ENCODE data around the gene ZSCAN25.
"Not testable (repeated sequence)": the region's sequence is repeated elsewhere in the genome, so short reads cannot be mapped to it uniquely, and the experiment has no call there.

ZSCAN25 gene

GRCh38 chr7:99645590-99645989 lies 28.8 kb downstream of the ZSCAN25 start:
- DNase-seq (ENCODE audit: low spot score): no peak

GRCh38 chr7:99648843-99649242 lies 32.1 kb downstream of the ZSCAN25 start:
- DNase-seq (ENCODE audit: low spot score): no peak

DNA sequence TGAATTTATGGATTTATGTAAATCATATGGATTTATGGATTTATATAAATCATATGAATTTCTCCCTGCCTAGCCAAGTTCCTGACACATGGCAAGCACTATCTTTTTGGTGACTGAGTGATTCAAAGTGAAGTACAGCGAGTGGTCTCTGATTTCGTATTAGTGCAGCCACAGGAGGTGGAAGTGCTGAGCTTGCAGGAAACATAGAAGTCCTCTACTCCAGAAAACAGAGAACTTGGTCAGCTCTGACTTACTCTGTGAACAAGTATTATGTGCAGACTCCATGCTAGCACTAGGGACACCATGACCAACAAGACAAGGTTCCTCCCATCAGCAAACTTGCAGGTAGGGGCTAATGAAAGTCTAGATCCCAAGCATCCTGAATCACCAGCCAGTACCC lies 34.5 kb downstream of the ZSCAN25 start:
- no peak for DNase-seq (ENCODE audit: low spot score)

DNA sequence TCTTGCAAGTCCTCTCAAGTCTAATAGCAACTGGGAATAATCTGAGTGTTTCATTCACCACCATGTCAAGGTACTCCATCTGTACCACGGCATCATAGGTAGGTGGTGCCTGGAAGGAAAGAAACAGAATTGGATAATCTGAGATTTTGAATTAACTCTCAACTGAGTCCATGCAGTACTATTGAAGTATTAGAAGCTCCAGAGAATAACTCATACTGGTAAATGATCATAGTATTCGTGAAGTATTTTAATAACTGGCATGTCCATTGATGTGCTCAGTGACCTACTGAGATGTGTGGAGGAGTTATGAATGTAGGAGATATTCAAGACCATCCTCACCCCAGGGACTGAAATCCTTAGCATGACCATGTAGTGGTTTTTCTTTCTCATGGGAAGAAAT lies 35.9 kb downstream of the ZSCAN25 start:
- no peak for DNase-seq (ENCODE audit: low spot score)

DNA sequence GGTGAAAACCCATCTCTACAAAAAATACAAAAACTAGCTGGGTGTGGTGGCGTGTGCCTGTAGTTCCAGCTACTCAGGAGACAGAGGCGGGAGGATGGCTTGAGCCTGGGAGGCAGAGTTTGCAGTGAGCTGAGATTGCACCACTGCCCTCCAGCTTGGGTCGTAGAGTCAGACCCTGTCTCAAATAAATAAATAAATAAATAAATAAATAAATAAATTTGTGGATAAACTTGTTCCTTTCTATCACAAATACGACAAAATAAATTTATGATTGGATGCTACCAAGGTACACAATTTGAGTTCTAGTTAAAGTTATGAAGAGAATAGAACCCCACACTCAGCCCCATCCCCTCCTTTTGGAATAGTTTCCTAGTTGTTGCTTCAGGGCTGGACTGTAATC lies 36.5 kb downstream of the ZSCAN25 start:
- not testable (repeated sequence) for DNase-seq (ENCODE audit: low spot score)

DNA sequence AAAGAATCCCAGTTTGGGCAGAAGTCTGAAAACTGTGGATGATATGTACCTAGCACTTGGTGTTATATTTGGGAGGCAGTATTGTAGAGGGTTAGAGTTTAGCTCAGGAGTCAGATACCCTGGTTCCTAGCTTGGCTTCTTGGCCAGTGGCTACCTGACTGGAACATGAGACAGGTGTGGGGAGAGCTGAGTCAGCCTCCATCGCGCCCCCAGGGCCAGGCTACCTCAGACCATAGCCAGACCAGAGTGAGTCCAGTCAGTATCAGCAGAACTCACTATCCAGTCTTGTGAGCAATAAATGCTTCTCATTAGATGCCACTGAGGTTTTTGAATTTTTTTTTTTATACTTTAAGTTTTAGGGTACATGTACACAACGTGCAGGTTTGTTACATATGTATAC lies 37.0 kb downstream of the ZSCAN25 start:
- no peak for DNase-seq (ENCODE audit: low spot score)

DNA sequence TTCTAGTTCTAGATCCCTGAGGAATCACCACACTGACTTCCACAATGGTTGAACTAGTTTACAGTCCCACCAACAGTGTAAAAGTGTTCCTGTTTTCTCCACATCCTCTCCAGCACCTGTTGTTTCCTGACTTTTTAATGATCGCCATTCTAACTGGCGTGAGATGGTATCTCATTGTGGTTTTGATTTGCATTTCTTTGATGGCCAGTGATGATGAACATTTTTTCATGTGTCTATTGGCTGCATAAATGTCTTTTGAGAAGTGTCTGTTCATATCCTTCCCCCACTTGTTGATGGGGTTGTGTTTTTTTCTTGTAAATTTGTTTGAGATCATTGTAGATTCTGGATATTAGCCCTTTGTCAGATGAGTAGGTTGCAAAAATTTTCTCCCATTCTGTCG lies 37.9 kb downstream of the ZSCAN25 start:
- DNase-seq (ENCODE audit: low spot score): not testable (repeated sequence)

DNA sequence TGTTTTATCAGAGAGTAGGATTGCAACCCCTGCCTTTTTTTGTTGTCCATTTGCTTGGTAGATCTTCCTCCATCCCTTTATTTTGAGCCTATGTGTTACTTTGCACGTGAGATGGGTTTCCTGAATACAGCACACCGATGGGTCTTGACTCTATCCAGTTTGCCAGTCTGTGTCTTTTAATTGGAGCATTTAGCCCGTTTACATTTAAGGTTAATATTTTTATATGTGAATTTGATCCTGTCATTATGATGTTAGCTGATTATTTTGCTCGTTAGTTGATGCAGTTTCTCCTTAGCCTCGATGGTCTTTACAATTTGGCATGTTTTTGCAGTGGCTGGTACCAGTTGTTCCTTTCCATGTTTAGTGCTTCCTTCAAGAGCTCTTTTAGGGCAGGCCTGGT lies 41.1 kb downstream of the ZSCAN25 start:
- not testable (repeated sequence) for DNase-seq (ENCODE audit: low spot score)

DNA sequence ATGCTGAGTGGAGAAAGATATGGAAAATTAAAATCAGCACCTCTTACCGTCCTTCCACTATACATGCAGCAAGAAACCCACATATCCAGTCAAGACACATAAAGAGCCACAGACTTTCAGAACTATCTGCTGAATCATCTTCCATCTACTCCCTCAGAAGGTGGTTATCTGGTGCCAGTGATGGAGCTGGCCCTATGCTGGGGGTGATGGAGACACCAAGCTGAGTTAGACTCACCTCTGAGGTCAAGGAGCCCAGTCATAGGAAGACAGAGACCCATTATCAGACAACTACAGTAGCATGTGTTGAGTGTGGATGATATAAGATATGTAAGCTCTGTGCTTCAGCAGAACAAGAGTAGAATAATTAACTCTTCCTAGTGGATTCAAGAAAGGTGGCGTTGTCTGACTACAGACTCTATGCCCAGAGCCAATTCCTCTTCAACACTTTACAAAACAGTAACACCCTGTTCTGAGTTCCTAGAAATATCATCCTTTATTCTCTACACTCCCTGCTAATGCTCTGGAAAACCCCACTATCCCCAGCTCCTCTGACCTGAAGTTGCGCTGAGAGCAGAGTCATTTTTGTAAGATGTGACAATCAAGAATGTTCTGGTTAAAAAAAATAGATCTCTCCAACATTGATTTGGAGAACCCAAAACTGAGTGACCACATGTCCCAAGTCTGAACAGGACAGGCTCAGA lies 48.7 kb downstream of the ZSCAN25 start:
- no peak for DNase-seq (ENCODE audit: low spot score)

- no peak for DNase-seq (ENCODE audit: low spot score)
Measured at GRCh38 chr7:99666013-99666395, 49.3 kb downstream of the ZSCAN25 start.

- DNase-seq (ENCODE audit: low spot score): no peak
Measured at GRCh38 chr7:99667179-99667578, 50.4 kb downstream of the ZSCAN25 start.

- no peak for DNase-seq (ENCODE audit: low spot score)
Measured at GRCh38 chr7:99668541-99668940, 51.8 kb downstream of the ZSCAN25 start.

- no peak for DNase-seq (ENCODE audit: low spot score)
Measured at GRCh38 chr7:99669782-99670181, 53.0 kb downstream of the ZSCAN25 start.

- DNase-seq (ENCODE audit: low spot score): no peak
Measured at GRCh38 chr7:99672573-99672972, 55.8 kb downstream of the ZSCAN25 start.

GRCh38 chr7:99674995-99675742 lies 58.4 kb downstream of the ZSCAN25 start:
- DNase-seq (ENCODE audit: low spot score): no peak

DNA sequence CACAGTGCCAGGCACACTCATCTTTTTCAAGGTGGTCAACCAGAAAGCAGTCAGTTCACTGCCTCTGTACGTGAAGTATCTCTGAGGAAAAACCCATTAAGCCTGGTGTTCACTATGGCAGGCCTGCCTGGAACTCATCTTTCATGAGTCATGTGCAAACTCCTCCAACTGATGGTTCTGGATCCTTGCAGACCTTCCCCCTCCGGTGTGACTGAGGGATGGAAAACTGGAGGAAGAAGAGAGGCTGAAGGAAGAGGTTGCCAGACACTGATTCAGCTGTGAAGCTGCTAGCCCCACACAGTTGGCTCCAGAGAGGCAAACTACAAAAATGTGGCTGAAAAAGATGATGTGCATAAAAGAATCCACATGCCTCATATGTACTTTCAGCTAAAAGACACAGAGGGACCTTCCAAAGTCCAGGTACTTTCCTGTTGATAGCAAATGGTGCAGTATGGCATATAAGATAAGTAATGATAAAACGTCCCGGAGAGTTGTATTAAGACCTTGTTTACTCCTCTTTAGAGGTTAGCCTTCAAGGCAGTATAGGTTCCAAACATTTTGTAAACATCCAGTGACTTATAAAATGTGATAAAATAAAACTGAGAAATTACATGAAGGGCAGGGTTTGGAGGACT lies 60.4 kb downstream of the ZSCAN25 start:
- no peak for DNase-seq (ENCODE audit: low spot score)

- DNase-seq (ENCODE audit: low spot score): no peak
Measured at GRCh38 chr7:99677648-99678045, 60.9 kb downstream of the ZSCAN25 start.

GRCh38 chr7:99679032-99679399 lies 62.3 kb downstream of the ZSCAN25 start:
- no peak for DNase-seq (ENCODE audit: low spot score)

- no peak for DNase-seq (ENCODE audit: low spot score)
Measured at GRCh38 chr7:99679400-99680191, 62.9 kb downstream of the ZSCAN25 start, which contains the start of gene CYP3A5. CYP3A5 (minus strand) TSS chr7:99679996; CDS start chr7:99679896, 100 bp downstream.

Measured in ecto neural progenitor cell (in vitro differentiated cells).